Middle frontal gyrus (tissue), 1 donor: Measurements from ENCODE around the gene SLC9A5.

Source experiments
- DNase-seq: peaks from one replicate; pipeline ENCODE4 v3.0.0-alpha.2; 2015; ENCODE audit warnings: low spot score; ENCODE audit errors: extremely low spot score

The SLC9A5 gene

GRCh38 chr16:67238278-67238575, 10.6 kb upstream of the SLC9A5 start:
- DNase-seq, result no peak

- no peak for DNase-seq
Observed at GRCh38 chr16:67238806-67239470, 9.8 kb upstream of the SLC9A5 start.

GRCh38 chr16:67240506-67240905, 8.3 kb upstream of the SLC9A5 start:
- DNase-seq, result no peak

GRCh38 chr16:67241008-67241900, 7.5 kb upstream of the SLC9A5 start:
- DNase-seq, result no peak

- DNase-seq, result no peak
Observed at GRCh38 chr16:67242138-67242730, 6.5 kb upstream of the SLC9A5 start.

- DNase-seq, result no peak
Observed at GRCh38 chr16:67243481-67243880, 5.3 kb upstream of the SLC9A5 start.

GRCh38 chr16:67244387-67245185, 4.2 kb upstream of the SLC9A5 start:
- no peak for DNase-seq

- DNase-seq, result no peak
Observed at GRCh38 chr16:67245186-67245585, 3.6 kb upstream of the SLC9A5 start.

- DNase-seq, result no peak
Observed at GRCh38 chr16:67245674-67246080, 3.1 kb upstream of the SLC9A5 start.

- DNase-seq, result no peak
Observed at GRCh38 chr16:67246081-67246755, 2.6 kb upstream of the SLC9A5 start.

- no peak for DNase-seq
Observed at GRCh38 chr16:67246756-67247191, 2.0 kb upstream of the SLC9A5 start.

GRCh38 chr16:67247192-67248072, 1.3 kb upstream of the SLC9A5 start, which contains the start of gene FHOD1:
FHOD1 (minus strand) TSS chr16:67247481; CDS start chr16:67247410, 71 bp downstream.
- DNase-seq, result peak; percentile 86

GRCh38 chr16:67248073-67248400, 742 bp upstream of the SLC9A5 start:
- no peak for DNase-seq

- no peak for DNase-seq
Observed at GRCh38 chr16:67249178-67250044, 632 bp downstream of the SLC9A5 start.

GRCh38 chr16:67250045-67250327, 1.2 kb downstream of the SLC9A5 start:
- DNase-seq, result no peak

- DNase-seq, result no peak
Observed at GRCh38 chr16:67252609-67253497, 4.1 kb downstream of the SLC9A5 start.

GRCh38 chr16:67254801-67255552, 6.2 kb downstream of the SLC9A5 start:
- no peak for DNase-seq
